BE2C (cell line): Measurements from ENCODE around the gene SMG9.

Source experiments
- DNase-seq: peaks from one replicate; pipeline ENCODE4 v3.0.0-alpha.2; 2020
- H3K27me3 ChIP-seq: fragments of 250-450 bp; sonication (Bioruptor Pico); 2 replicates; pipeline ENCODE4 v1.5.1; 2020; ENCODE audit warnings: mild to moderate bottlenecking
- H3K36me3 ChIP-seq: fragments of 250-450 bp; sonication (Bioruptor Pico); 2 replicates; pipeline ENCODE4 v1.5.1; 2020; ENCODE audit warnings: mild to moderate bottlenecking
- H3K4me1 ChIP-seq: fragments of 250-450 bp; sonication (Bioruptor Pico); 2 replicates; pipeline ENCODE4 v1.5.1; 2020
- H3K4me3 ChIP-seq: 2 replicates; pipeline ENCODE4 v1.5.1; 2011; ENCODE audit warnings: low read depth, low read length
- H3K9me3 ChIP-seq: fragments of 250-450 bp; sonication (Bioruptor Pico); 2 replicates; pipeline ENCODE4 v1.5.1; 2020
- CTCF ChIP-seq: IDR thresholded peaks from 2 replicates; pipeline ENCODE4 v1.5.1; 2012; ENCODE audit warnings: mild to moderate bottlenecking, low read depth, low read length

Gene SMG9

GRCh38 chr19:43699506-43700394 is 55.0 kb downstream of the SMG9 start:
- Histone ChIP-seq H3K36me3 (no peaks in the 10 kb centered on the region), H3K4me3 (no peak overlapping the region), H3K27me3 (peaks cover 13% of the 10 kb centered on the region), H3K9me3 (no peaks in the 10 kb centered on the region), H3K4me1 (no peaks in the 10 kb centered on the region)
- DNase-seq: peak; percentile 28
- no peak for TF ChIP-seq CTCF

- no peak for TF ChIP-seq CTCF
- DNase-seq: no peak
- H3K36me3 ChIP-seq: no peaks in the 10 kb centered on the region
- no peak overlapping the region for H3K4me3 ChIP-seq
- peaks cover 13% of the 10 kb centered on the region for H3K27me3 ChIP-seq
- H3K9me3 ChIP-seq: no peaks in the 10 kb centered on the region; the same call in 1 of the 2 replicates
- no peaks in the 10 kb centered on the region for H3K4me1 ChIP-seq
These were observed 57.5 kb downstream of the SMG9 start for GRCh38 chr19:43697295-43697694.

DNA sequence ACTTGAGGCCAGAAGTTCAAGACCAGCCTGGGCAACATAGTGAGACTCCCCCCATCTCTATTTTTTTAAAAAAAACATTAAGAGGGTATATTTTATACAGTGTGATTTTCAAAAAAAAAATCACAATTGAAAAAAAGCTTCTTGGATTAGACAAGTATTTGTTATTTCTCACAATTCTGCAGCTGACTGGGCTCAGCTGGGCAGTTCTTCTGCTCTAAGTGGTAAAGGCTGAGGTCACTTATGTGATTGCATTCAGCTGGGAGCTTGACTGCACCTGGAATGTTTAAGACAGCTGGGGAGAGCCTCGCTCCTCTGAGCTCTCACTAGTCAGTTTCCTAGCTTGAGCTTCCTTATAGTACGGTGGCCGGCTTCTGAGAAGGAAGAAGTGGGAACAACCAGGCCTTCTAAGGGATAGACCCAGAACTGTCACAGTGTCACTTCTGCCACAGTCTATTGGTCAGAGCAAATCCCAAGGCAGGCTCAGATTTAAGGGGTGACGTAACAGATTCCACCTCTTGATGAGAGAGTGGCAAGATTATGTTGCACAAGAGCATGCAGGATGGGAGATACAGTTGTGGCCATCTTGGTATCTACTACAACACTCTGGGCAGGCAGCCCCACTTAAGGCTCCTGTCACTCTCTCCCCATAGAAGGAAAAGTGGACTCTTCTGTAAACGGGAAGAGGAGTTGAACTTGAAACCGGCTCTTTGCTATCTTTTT is 58.6 kb downstream of the SMG9 start:
- H3K36me3 ChIP-seq: no peaks in the 10 kb centered on the region
- TF ChIP-seq CTCF: no peak
- no peak for DNase-seq

GRCh38 chr19:43694553-43694952 is 60.2 kb downstream of the SMG9 start:
- Histone ChIP-seq H3K9me3 (no peaks in the 10 kb centered on the region; the same call in none of the 2 replicates), H3K36me3 (no peaks in the 10 kb centered on the region), H3K4me3 (no peak overlapping the region), H3K4me1 (no peaks in the 10 kb centered on the region), H3K27me3 (peaks cover 6% of the 10 kb centered on the region)
- DNase-seq: no peak
- no peak for TF ChIP-seq CTCF

More for the DNA sequence above, 58.6 kb downstream of the SMG9 start:
- Histone ChIP-seq H3K9me3 (no peaks in the 10 kb centered on the region; the same call in 1 of the 2 replicates), H3K27me3 (peaks cover 13% of the 10 kb centered on the region), H3K4me1 (no peaks in the 10 kb centered on the region), H3K4me3 (no peak overlapping the region)

GRCh38 chr19:43692877-43693276 is 61.9 kb downstream of the SMG9 start:
- no peak for DNase-seq
- TF ChIP-seq CTCF: no peak
- Histone ChIP-seq H3K36me3 (no peaks in the 10 kb centered on the region), H3K4me1 (no peaks in the 10 kb centered on the region), H3K4me3 (no peak overlapping the region), H3K9me3 (no peaks in the 10 kb centered on the region; the same call in none of the 2 replicates), H3K27me3 (no peaks in the 10 kb centered on the region)
